Neural cell (in vitro differentiated cells): ENCODE data around the gene PLCH1. TPM values are rescaled to one million over a fixed set of nuclear protein-coding genes. Genes with fewer than 3 reads are reported as not detected.

Source experiments
- H2AFZ ChIP-seq: fragments of 200-600, 300-800 bp; sonication (generic), shearing (Covaris generic); 2 replicates; pipeline ENCODE4 v1.6.0; 2014; ENCODE audit warnings: low read depth, mild to moderate bottlenecking, antibody characterized with exemption, low read length, moderate library complexity
- H3F3A ChIP-seq: fragments of 200-600 bp; shearing (Covaris generic); 2 replicates; pipeline ENCODE4 v1.6.1; 2016; ENCODE audit warnings: mild to moderate bottlenecking, moderate library complexity, mixed read lengths, antibody characterized with exemption, low read length; ENCODE audit not compliant: insufficient read depth, poor library complexity, severe bottlenecking
- H3K27ac ChIP-seq: fragments of 200-600, 300-800 bp; sonication (generic), shearing (Covaris generic); 2 replicates; pipeline ENCODE4 v1.5.1; 2014; ENCODE audit warnings: mild to moderate bottlenecking, low read length, moderate library complexity
- H3K27me3 ChIP-seq: fragments of 300-800, 200-600 bp; sonication (generic), shearing (Covaris generic); 2 replicates; pipeline ENCODE4 v1.6.0; 2014; ENCODE audit warnings: mild to moderate bottlenecking, low read depth, low read length, moderate library complexity; ENCODE audit not compliant: insufficient read depth
- H3K36me3 ChIP-seq: fragments of 300-800, 200-600 bp; sonication (generic), shearing (Covaris generic); 2 replicates; pipeline ENCODE4 v1.5.1; 2014; ENCODE audit warnings: mild to moderate bottlenecking, antibody characterized with exemption, low read length, moderate library complexity; ENCODE audit not compliant: insufficient read depth
- H3K4me2 ChIP-seq: fragments of 300-800, 200-600 bp; sonication (generic), shearing (Covaris generic); 2 replicates; pipeline ENCODE4 v1.6.0; 2014; ENCODE audit warnings: mild to moderate bottlenecking, low read length
- H3K4me3 ChIP-seq: fragments of 300-800, 200-600 bp; sonication (generic), shearing (Covaris generic); 2 replicates; pipeline ENCODE4 v1.5.1; 2014; ENCODE audit warnings: mild to moderate bottlenecking, low read length, moderate library complexity
- H3K79me2 ChIP-seq: fragments of 200-600 bp; shearing (Covaris generic); replicated peaks from 2 replicates; pipeline ENCODE4 v1.6.0; 2014; ENCODE audit warnings: mild to moderate bottlenecking, low read length, moderate library complexity; ENCODE audit not compliant: insufficient read depth
- H3K9ac ChIP-seq: fragments of 300-800, 200-600 bp; sonication (generic), shearing (Covaris generic); 2 replicates; pipeline ENCODE4 v1.6.1; 2016; ENCODE audit warnings: mild to moderate bottlenecking, low read length, mixed read lengths
- H3K9me2 ChIP-seq: fragments of 200-600 bp; shearing (Covaris generic); 2 replicates; pipeline ENCODE4 v1.6.1; 2016; ENCODE audit warnings: mild to moderate bottlenecking, low read length, mixed read lengths; ENCODE audit not compliant: insufficient read depth
- H3K9me3 ChIP-seq: fragments of 200-600, 300-800 bp; sonication (generic), shearing (Covaris generic); 2 replicates; pipeline ENCODE4 v1.6.1; 2016; ENCODE audit warnings: mild to moderate bottlenecking, mixed run types, low read length, moderate library complexity, mixed read lengths
- H4K20me1 ChIP-seq: fragments of 200-600 bp; shearing (Covaris generic); 2 replicates; pipeline ENCODE4 v1.6.1; 2016; ENCODE audit warnings: mild to moderate bottlenecking, mixed run types; ENCODE audit not compliant: insufficient read depth
- EP300 ChIP-seq: fragments of 450-650 bp; conservative IDR thresholded peaks from 2 replicates; pipeline ENCODE4 v1.6.1; 2014; ENCODE audit warnings: antibody characterized with exemption, mild to moderate bottlenecking, moderate library complexity; ENCODE audit not compliant: poor library complexity, severe bottlenecking
- EZH2 ChIP-seq: fragments of 200-600, 300-800 bp; shearing (Covaris generic), sonication (generic); IDR thresholded peaks from 2 replicates; pipeline ENCODE4 v1.6.1; 2014; ENCODE audit warnings: antibody characterized with exemption, low read length, borderline replicate concordance, mild to moderate bottlenecking; ENCODE audit not compliant: insufficient read depth, poor library complexity, severe bottlenecking
- MXI1 ChIP-seq: fragments of 450-650 bp; conservative IDR thresholded peaks from 2 replicates; pipeline ENCODE4 v1.6.1; 2014; ENCODE audit warnings: antibody characterized with exemption, mild to moderate bottlenecking; ENCODE audit not compliant: poor library complexity, severe bottlenecking
- POLR2AphosphoS5 ChIP-seq: IDR thresholded peaks from 2 replicates; pipeline ENCODE4 v1.6.1; 2012
- RAD21 ChIP-seq: fragments of 450-650 bp; conservative IDR thresholded peaks from 2 replicates; pipeline ENCODE4 v1.6.1; 2014; ENCODE audit warnings: antibody characterized with exemption, mild to moderate bottlenecking, moderate library complexity
- SMC3 ChIP-seq: fragments of 450-650 bp; conservative IDR thresholded peaks from 2 replicates; pipeline ENCODE4 v1.6.1; 2014; ENCODE audit warnings: antibody characterized with exemption, mild to moderate bottlenecking, moderate library complexity; ENCODE audit not compliant: poor library complexity
- TAF1 ChIP-seq: IDR thresholded peaks from 2 replicates; pipeline ENCODE4 v1.6.1; 2012; ENCODE audit warnings: low read depth
- polyA plus RNA-seq: library from polyadenylated mRNA; depleted of rRNA; stranded (reverse); fragments of >200 nt; gene quantifications from 2 replicates; pipeline ENCODE4 v1.2.3, GENCODE V29; 2014
- TF ChIP-seq, protein P1 (sequence below): IDR thresholded peaks from 2 replicates; pipeline ENCODE4 v1.6.1; 2012; ENCODE audit warnings: borderline replicate concordance
- TF ChIP-seq, protein P2 (sequence below): fragments of 450-650 bp; IDR thresholded peaks from 2 replicates; pipeline ENCODE4 v1.5.1; 2014; ENCODE audit warnings: antibody characterized with exemption, mild to moderate bottlenecking, moderate library complexity; ENCODE audit not compliant: poor library complexity, severe bottlenecking

Gene PLCH1
- polyA plus RNA-seq, 1 donor from 2014 or later, result 13.5 TPM

DNA sequence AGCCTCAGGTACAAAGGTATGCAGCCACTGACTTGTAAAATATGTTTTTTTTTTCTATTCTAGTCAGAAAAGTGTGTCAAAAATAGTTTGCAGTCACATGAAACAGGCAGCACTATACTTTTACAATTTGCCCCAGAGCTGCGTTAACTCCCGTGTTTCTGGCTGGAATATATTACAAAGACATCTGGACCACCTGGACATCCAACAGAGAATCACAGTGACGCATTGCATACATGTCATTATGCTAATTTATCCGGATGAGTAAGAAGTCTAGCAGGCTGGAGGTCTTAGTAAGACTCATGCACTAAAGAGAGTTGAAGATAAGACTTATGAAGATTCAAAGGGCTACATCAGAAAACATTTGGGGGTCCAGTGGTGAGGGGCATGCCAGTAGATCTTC lies 412.2 kb downstream of the PLCH1 start:
- Histone ChIP-seq H3K36me3 (no peaks in the 10 kb centered on the region), H3K9ac (no peak overlapping the region), H3K9me2 (no peaks in the 10 kb centered on the region), H3K4me3 (no peak overlapping the region), H2AFZ (no peak overlapping the region), H3K4me2 (no peak overlapping the region), H3K27me3 (no peaks in the 10 kb centered on the region), H3K79me2 (no peaks in the 10 kb centered on the region), H3K27ac (no peak overlapping the region), H3F3A (no peaks in the 10 kb centered on the region), H4K20me1 (no peaks in the 10 kb centered on the region), H3K9me3 (no peaks in the 10 kb centered on the region)
- no peak for TF ChIP-seq POLR2AphosphoS5
- no peak for TF ChIP-seq SMC3
- no peak for TF ChIP-seq TAF1
- TF ChIP-seq EZH2, result no peak
- no peak for TF ChIP-seq MXI1
- TF ChIP-seq RAD21, result no peak
- TF ChIP-seq, protein P1, sequence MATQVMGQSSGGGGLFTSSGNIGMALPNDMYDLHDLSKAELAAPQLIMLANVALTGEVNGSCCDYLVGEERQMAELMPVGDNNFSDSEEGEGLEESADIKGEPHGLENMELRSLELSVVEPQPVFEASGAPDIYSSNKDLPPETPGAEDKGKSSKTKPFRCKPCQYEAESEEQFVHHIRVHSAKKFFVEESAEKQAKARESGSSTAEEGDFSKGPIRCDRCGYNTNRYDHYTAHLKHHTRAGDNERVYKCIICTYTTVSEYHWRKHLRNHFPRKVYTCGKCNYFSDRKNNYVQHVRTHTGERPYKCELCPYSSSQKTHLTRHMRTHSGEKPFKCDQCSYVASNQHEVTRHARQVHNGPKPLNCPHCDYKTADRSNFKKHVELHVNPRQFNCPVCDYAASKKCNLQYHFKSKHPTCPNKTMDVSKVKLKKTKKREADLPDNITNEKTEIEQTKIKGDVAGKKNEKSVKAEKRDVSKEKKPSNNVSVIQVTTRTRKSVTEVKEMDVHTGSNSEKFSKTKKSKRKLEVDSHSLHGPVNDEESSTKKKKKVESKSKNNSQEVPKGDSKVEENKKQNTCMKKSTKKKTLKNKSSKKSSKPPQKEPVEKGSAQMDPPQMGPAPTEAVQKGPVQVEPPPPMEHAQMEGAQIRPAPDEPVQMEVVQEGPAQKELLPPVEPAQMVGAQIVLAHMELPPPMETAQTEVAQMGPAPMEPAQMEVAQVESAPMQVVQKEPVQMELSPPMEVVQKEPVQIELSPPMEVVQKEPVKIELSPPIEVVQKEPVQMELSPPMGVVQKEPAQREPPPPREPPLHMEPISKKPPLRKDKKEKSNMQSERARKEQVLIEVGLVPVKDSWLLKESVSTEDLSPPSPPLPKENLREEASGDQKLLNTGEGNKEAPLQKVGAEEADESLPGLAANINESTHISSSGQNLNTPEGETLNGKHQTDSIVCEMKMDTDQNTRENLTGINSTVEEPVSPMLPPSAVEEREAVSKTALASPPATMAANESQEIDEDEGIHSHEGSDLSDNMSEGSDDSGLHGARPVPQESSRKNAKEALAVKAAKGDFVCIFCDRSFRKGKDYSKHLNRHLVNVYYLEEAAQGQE, result no peak
- TF ChIP-seq, protein P2, sequence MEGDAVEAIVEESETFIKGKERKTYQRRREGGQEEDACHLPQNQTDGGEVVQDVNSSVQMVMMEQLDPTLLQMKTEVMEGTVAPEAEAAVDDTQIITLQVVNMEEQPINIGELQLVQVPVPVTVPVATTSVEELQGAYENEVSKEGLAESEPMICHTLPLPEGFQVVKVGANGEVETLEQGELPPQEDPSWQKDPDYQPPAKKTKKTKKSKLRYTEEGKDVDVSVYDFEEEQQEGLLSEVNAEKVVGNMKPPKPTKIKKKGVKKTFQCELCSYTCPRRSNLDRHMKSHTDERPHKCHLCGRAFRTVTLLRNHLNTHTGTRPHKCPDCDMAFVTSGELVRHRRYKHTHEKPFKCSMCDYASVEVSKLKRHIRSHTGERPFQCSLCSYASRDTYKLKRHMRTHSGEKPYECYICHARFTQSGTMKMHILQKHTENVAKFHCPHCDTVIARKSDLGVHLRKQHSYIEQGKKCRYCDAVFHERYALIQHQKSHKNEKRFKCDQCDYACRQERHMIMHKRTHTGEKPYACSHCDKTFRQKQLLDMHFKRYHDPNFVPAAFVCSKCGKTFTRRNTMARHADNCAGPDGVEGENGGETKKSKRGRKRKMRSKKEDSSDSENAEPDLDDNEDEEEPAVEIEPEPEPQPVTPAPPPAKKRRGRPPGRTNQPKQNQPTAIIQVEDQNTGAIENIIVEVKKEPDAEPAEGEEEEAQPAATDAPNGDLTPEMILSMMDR, result no peak
- TF ChIP-seq EP300, result no peak

DNA sequence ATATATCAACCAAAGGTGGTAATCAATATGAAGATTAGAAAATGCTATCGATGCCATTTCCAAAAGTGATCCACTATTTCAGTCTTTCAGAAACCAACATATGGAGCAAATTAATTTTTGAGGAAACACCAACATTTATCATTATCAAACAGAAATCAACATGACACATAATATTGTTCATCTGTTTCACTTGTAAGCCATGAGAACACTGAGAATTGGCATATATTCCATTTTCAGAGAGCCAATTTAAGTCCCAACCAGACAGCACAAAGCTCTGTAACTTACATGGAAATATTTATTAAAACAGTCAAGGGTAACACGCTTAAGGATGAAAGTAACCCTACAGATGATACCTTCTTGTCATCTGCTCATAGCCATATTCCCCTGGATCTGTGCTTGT lies 413.8 kb downstream of the PLCH1 start:
- Histone ChIP-seq H3K9me2 (no peaks in the 10 kb centered on the region), H2AFZ (no peak overlapping the region), H4K20me1 (no peaks in the 10 kb centered on the region), H3F3A (no peaks in the 10 kb centered on the region), H3K4me2 (no peak overlapping the region), H3K9me3 (no peaks in the 10 kb centered on the region), H3K27me3 (no peaks in the 10 kb centered on the region), H3K9ac (no peak overlapping the region), H3K27ac (no peak overlapping the region), H3K4me3 (no peak overlapping the region), H3K36me3 (no peaks in the 10 kb centered on the region), H3K79me2 (no peaks in the 10 kb centered on the region)
- no peak for TF ChIP-seq MXI1
- TF ChIP-seq, protein P1, result no peak
- TF ChIP-seq, protein P2, result no peak
- no peak for TF ChIP-seq EZH2
- TF ChIP-seq SMC3, result no peak
- no peak for TF ChIP-seq TAF1
- no peak for TF ChIP-seq RAD21
- TF ChIP-seq POLR2AphosphoS5, result no peak
- TF ChIP-seq EP300, result no peak
